SK-N-SH (cell line): ENCODE results near the gene LMOD3.

Experiments used
- CTCF ChIP-seq: fragments of 200-600 bp; sonication (generic); IDR thresholded peaks from 2 replicates; pipeline ENCODE4 v1.6.1; 2017; ENCODE audit warnings: antibody characterized with exemption, mild to moderate bottlenecking, moderate library complexity
- EP300 ChIP-seq, 2 experiments: IDR thresholded peaks; 2 replicates each; pipeline versions ENCODE4 v1.4.0 to v1.6.1; 2012; ENCODE audit warnings: borderline replicate concordance in 1 of 2, low read depth in 1 of 2, low read length in 1 of 2
- FOSL2 ChIP-seq: IDR thresholded peaks from 2 replicates; pipeline ENCODE4 v1.4.0; 2012; ENCODE audit warnings: low read depth, mild to moderate bottlenecking, moderate library complexity, borderline replicate concordance
- GABPA ChIP-seq: IDR thresholded peaks from 2 replicates; pipeline ENCODE4 v1.4.0; 2012; ENCODE audit warnings: low read depth, mild to moderate bottlenecking
- PBX3 ChIP-seq: IDR thresholded peaks from 2 replicates; pipeline ENCODE4; 2012
- POLR2AphosphoS5 ChIP-seq: IDR thresholded peaks from 2 replicates; pipeline ENCODE4 v1.6.1; 2012; ENCODE audit warnings: low read depth, low read length
- REST ChIP-seq: IDR thresholded peaks from 2 replicates; pipeline ENCODE4 v1.6.1; 2012; ENCODE audit warnings: mild to moderate bottlenecking, low read depth, low read length, moderate library complexity

- TF ChIP-seq POLR2AphosphoS5 (no peak), PBX3 (no peak), REST (no peak), CTCF (no peak), EP300 (IDR thresholded peaks at IDR 0.05; ENCODE audit: borderline replicate concordance in 1 of 2, low read depth in 1 of 2, low read length in 1 of 2) (no peak), FOSL2 (no peak), GABPA (no peak)
Observed at GRCh38 chr3:69141313-69141712, 18.9 kb upstream of the LMOD3 start.
